ENCODE measurements around the gene TTC28. TPM values are rescaled to one million over a fixed set of nuclear protein-coding genes. Genes with fewer than 3 reads are reported as not detected.

Gene TTC28
- total RNA-seq, 3 donors from 2014 or later = 9.6 to 32.3 (median 13.2) TPM

DNA sequence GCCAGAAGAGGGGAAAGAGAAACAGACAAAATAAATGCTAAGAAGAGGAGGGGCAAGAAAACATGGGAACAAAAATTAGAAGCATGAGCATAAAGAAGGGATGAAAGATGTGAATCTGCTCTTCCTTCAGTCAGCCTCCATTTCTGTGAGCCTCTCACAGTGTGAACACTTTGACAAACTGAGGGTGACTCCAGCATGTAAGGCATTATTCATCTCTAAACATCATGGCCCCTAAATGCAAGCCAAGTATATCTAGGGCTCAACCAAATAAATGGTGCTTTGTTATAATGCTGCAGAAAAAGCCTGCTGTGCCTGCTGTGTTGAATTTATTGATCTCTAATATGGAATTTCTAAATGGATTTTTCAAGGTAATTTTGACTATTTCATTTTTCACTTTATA, 281.3 kb downstream of the TTC28 start:
- no peak overlapping the region for H3K4me3 ChIP-seq
- H3K36me3 ChIP-seq (ENCODE audit: low read depth) = no peaks in the 10 kb centered on the region
- intact Hi-C loops (cut with DNase I, micrococcal nuclease) = no loop called here
- H3K4me1 ChIP-seq (ENCODE audit: low read depth) = no peaks in the 10 kb centered on the region
- TF ChIP-seq CTCF (IDR thresholded peaks at IDR 0.05) = no peak
- no peak for ATAC-seq
- DNase-seq = no peak
- H3K9me3 ChIP-seq = no peaks in the 10 kb centered on the region

GRCh38 chr22:28397306-28397705, 282.3 kb downstream of the TTC28 start:
- H3K4me1 ChIP-seq (ENCODE audit: low read depth) = no peaks in the 10 kb centered on the region
- TF ChIP-seq CTCF (IDR thresholded peaks at IDR 0.05) = no peak
- no peaks in the 10 kb centered on the region for H3K36me3 ChIP-seq (ENCODE audit: low read depth)
- no peak for DNase-seq
- ATAC-seq = no peak
- no peak overlapping the region for H3K4me3 ChIP-seq
- no peaks in the 10 kb centered on the region for H3K9me3 ChIP-seq
- intact Hi-C loops (cut with DNase I, micrococcal nuclease) = no loop called here

- intact Hi-C loops (cut with DNase I, micrococcal nuclease) = no loop called here
- ATAC-seq (no peak), DNase-seq (no peak)
- no peaks in the 10 kb centered on the region for H3K9me3 ChIP-seq
- no peak overlapping the region for H3K4me3 ChIP-seq
- TF ChIP-seq CTCF (IDR thresholded peaks at IDR 0.05) = no peak
- no peaks in the 10 kb centered on the region for H3K36me3 ChIP-seq (ENCODE audit: low read depth)
- no peaks in the 10 kb centered on the region for H3K4me1 ChIP-seq (ENCODE audit: low read depth)
Observed at GRCh38 chr22:28395920-28396753, 283.5 kb downstream of the TTC28 start.

DNA sequence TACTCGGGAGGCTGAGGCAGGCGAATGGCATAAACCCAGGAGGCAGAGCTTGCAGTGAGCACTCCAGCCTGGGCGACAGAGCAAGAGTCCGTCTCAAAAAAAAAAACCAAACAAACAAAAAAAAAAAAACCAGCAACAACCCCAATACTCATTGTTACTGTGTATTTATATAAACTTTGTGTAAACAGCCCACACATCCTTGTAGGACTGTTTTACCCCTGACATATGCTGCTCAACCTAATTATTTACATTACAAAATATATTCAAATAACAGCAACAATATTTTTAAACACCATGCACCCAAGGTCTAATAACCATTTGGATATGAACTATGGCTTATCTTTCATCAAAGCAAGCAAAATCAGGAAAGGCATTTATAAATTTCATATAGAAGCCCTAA, 284.1 kb downstream of the TTC28 start:
- Histone ChIP-seq H3K4me3 (no peak overlapping the region), H3K4me1 (ENCODE audit: low read depth) (no peaks in the 10 kb centered on the region), H3K36me3 (ENCODE audit: low read depth) (no peaks in the 10 kb centered on the region), H3K9me3 (no peaks in the 10 kb centered on the region)
- DNase-seq (no peak), ATAC-seq (no peak)
- intact Hi-C loops (cut with DNase I, micrococcal nuclease) = no loop called here
- no peak for TF ChIP-seq CTCF (IDR thresholded peaks at IDR 0.05)

GRCh38 chr22:28394513-28395110, 285.0 kb downstream of the TTC28 start:
- no peak for DNase-seq
- intact Hi-C loops (cut with DNase I, micrococcal nuclease) = no loop called here
- no peak for TF ChIP-seq CTCF (IDR thresholded peaks at IDR 0.05)
- ATAC-seq = no peak
- no peaks in the 10 kb centered on the region for H3K36me3 ChIP-seq (ENCODE audit: low read depth)
- H3K9me3 ChIP-seq = no peaks in the 10 kb centered on the region
- H3K4me1 ChIP-seq (ENCODE audit: low read depth) = no peaks in the 10 kb centered on the region
- H3K4me3 ChIP-seq = no peak overlapping the region

All from mucosa of descending colon (tissue), 3 donors.